Vagina (tissue), 2 donors: ENCODE measurements around the gene SSX3. TPM values are rescaled to one million over a fixed set of nuclear protein-coding genes. Genes with fewer than 3 reads are reported as not detected.

Source experiments
- DNase-seq, 2 donors: peaks; one replicate each; pipeline ENCODE4 v3.0.0-alpha.2; 2017; ENCODE audit errors: extremely low spot score in 2 of 2
- H3K27ac ChIP-seq: fragments of 200-600 bp; sonication (generic); one replicate; pipeline ENCODE4 v1.5.1; 2019
- H3K27me3 ChIP-seq: fragments of 200-600 bp; sonication (generic); one replicate; pipeline ENCODE4 v1.5.1; 2019
- H3K36me3 ChIP-seq, 2 donors: fragments of 200-600 bp; sonication (generic); one replicate each; pipeline ENCODE4 v1.5.1; 2017 to 2019
- H3K4me1 ChIP-seq: fragments of 200-600 bp; sonication (generic); one replicate; pipeline ENCODE4 v1.5.1; 2019
- H3K4me3 ChIP-seq, 2 donors: fragments of 200-600 bp; sonication (generic); 1 replicate in 1 of 2; 2 replicates in 1 of 2; pipeline ENCODE4 v1.5.1; 2016 to 2019
- H3K9me3 ChIP-seq: fragments of 200-600 bp; sonication (generic); one replicate; pipeline ENCODE4 v1.5.1; 2019
- CTCF ChIP-seq, 3 experiments: fragments of 450-650 bp in 2 of 3; fragments of 200-600 bp in 1 of 3; sonication (generic) in 1 of 3; IDR thresholded peaks; one replicate each; pipeline ENCODE4 v1.5.1; 2017 to 2019; ENCODE audit warnings: antibody characterized with exemption in 3 of 3, mild to moderate bottlenecking in 2 of 3, moderate library complexity in 2 of 3
- POLR2A ChIP-seq, 2 donors: fragments of 450-650 bp; IDR thresholded peaks; one replicate each; pipeline ENCODE4 v1.6.1; 2017; ENCODE audit warnings: antibody characterized with exemption in 2 of 2, mild to moderate bottlenecking in 2 of 2, moderate library complexity in 2 of 2
- POLR2AphosphoS5 ChIP-seq, 2 donors: sonication (generic); formaldehyde crosslinking; IDR thresholded peaks; one replicate each; pipeline ENCODE4 v1.9.0; 2017; ENCODE audit warnings: antibody characterized with exemption in 2 of 2, mild to moderate bottlenecking in 2 of 2, low read depth in 1 of 2; ENCODE audit not compliant: insufficient read depth in 1 of 2
- intact Hi-C: fragments of 100-400 bp; cut with DNase I; formaldehyde crosslinking; loops from one replicate; pipeline ENCODE4 v1.15.1; 2023
- small RNA-seq: library from RNA; depleted of rRNA; stranded (forward); fragments of <200 nt; gene quantifications from one replicate; pipeline ENCODE3, GENCODE V24; 2016
- total RNA-seq: library from RNA; depleted of rRNA; stranded (reverse); fragments of >200 nt; gene quantifications from one replicate; pipeline ENCODE4 v1.2.3, GENCODE V29; 2016

The SSX3 gene
- total RNA-seq, 1 donor from 2014 or later = not detected

DNA sequence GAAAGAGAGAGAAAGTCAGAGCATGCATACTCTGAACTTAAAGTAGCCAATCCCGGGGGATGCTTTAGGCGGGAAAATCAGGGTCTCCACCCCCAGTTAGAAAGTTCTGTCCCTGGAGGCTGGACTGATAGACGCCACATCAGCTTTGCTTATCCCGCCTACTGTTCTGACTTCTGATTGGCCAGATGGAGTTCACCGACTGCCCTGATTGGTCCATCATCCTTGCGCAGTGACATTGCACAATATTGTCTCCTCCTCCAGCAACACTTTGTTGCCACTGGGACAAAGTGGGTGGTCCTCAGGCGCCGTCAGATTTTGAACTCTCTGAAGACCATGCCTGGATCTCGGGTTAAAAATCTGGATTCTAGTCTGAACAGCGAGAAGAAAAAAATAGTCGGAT lies 50.3 kb downstream of the SSX3 start:
- Histone ChIP-seq H3K4me3 (no peak overlapping the region), H3K27ac (no peak overlapping the region), H3K27me3 (no peaks in the 10 kb centered on the region), H3K9me3 (no peaks in the 10 kb centered on the region), H3K36me3 (no peaks in the 10 kb centered on the region), H3K4me1 (no peaks in the 10 kb centered on the region)
- intact Hi-C loops = no loop called here
- DNase-seq = no peak
- no peak for TF ChIP-seq CTCF (IDR thresholded peaks at IDR 0.05)
- no peak for TF ChIP-seq POLR2A (IDR thresholded peaks at IDR 0.05)
- no peak for TF ChIP-seq POLR2AphosphoS5 (IDR thresholded peaks at IDR 0.05; ENCODE audit: insufficient read depth in 1 of 2, low read depth in 1 of 2)

Small RNA genes within 50 kb of the gene (small RNA-seq; reads per million reads assigned to genes)
- gene AL606490.7 (not detected), gene AL606490.9 (not detected)

Other genes starting within 250 kb of the SSX3 start
- gene SPACA5B, start 226.1 kb downstream of the SSX3 start, total RNA-seq = not detected
- gene SSX5, start 159.9 kb downstream of the SSX3 start, total RNA-seq = not detected
- gene SSX1, start 101.3 kb downstream of the SSX3 start, total RNA-seq = not detected
- gene SSX4, start 26.8 kb upstream of the SSX3 start, total RNA-seq = not detected
- gene SSX4B, start 55.3 kb upstream of the SSX3 start, total RNA-seq = not detected
- 15.5 TPM for gene SLC38A5, start 113.6 kb upstream of the SSX3 start, total RNA-seq
- gene FTSJ1, start 119.5 kb upstream of the SSX3 start, total RNA-seq = 31.7 TPM
- gene PORCN, start 152.3 kb upstream of the SSX3 start, total RNA-seq = 15.7 TPM
- 55.2 TPM for gene EBP, start 165.1 kb upstream of the SSX3 start, total RNA-seq
- 13.8 TPM for gene TBC1D25, start 183.0 kb upstream of the SSX3 start, total RNA-seq
- gene RBM3, start 217.8 kb upstream of the SSX3 start, total RNA-seq = 148 TPM
- 111 TPM for gene WDR13, start 240.8 kb upstream of the SSX3 start, total RNA-seq